NB4 (cell line): ENCODE data around the gene PAMR1.

Experiments
- DNase-seq: peaks from one replicate; pipeline ENCODE4 v3.0.0; 2010; ENCODE audit warnings: low read depth
- H3K4me3 ChIP-seq: one replicate; pipeline ENCODE4 v1.5.1; 2011; ENCODE audit warnings: mild to moderate bottlenecking, low read depth, low read length, moderate library complexity
- MAX ChIP-seq: IDR thresholded peaks from 2 replicates; pipeline ENCODE4 v1.6.1; 2011; ENCODE audit warnings: low read depth, low read length
- MYC ChIP-seq: IDR thresholded peaks from 2 replicates; pipeline ENCODE4 v1.6.1; 2011; ENCODE audit warnings: low read depth, low read length
- POLR2A ChIP-seq: IDR thresholded peaks from 2 replicates; pipeline ENCODE4 v1.6.1; 2011; ENCODE audit warnings: mild to moderate bottlenecking; ENCODE audit not compliant: insufficient read length; ENCODE audit errors: extremely low read depth
- TF ChIP-seq, protein P1 (sequence below): IDR thresholded peaks from one replicate; pipeline ENCODE4 v1.5.1; 2012; ENCODE audit warnings: low read depth, low read length

The PAMR1 gene

DNA sequence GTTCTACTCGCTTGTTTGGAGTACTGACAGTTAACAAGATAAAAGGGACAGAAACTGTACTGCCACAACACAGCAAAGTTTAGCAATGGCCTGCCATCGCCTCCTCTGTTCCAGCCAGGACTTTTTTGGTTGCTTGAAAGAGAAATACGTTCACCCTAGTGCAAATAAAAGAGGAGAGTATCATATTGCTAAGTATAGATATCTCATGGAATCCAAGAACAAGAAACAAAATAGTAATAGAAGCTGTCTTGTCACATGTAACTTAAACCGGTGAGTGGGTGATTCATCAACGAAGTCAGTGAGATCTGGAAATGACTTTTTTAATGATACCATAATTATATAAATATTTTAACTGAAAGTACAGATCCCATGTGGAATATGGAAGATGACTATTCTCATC lies 141.5 kb downstream of the PAMR1 start:
- no peak for DNase-seq
- H3K4me3 ChIP-seq: no peak overlapping the region
- TF ChIP-seq, protein P1, sequence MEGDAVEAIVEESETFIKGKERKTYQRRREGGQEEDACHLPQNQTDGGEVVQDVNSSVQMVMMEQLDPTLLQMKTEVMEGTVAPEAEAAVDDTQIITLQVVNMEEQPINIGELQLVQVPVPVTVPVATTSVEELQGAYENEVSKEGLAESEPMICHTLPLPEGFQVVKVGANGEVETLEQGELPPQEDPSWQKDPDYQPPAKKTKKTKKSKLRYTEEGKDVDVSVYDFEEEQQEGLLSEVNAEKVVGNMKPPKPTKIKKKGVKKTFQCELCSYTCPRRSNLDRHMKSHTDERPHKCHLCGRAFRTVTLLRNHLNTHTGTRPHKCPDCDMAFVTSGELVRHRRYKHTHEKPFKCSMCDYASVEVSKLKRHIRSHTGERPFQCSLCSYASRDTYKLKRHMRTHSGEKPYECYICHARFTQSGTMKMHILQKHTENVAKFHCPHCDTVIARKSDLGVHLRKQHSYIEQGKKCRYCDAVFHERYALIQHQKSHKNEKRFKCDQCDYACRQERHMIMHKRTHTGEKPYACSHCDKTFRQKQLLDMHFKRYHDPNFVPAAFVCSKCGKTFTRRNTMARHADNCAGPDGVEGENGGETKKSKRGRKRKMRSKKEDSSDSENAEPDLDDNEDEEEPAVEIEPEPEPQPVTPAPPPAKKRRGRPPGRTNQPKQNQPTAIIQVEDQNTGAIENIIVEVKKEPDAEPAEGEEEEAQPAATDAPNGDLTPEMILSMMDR: no peak
- TF ChIP-seq MAX: no peak
- TF ChIP-seq MYC: no peak
- TF ChIP-seq POLR2A: no peak
